Ishikawa (cell line): ENCODE data around the gene KCNK7.

ENCODE experiments used
- CEBPB ChIP-seq: IDR thresholded peaks from 2 replicates; pipeline ENCODE4 v1.6.1; 2012
- CREB1 ChIP-seq: IDR thresholded peaks from 2 replicates; pipeline ENCODE4 v1.6.1; 2012; ENCODE audit warnings: low read depth
- EGR1 ChIP-seq: IDR thresholded peaks from 2 replicates; pipeline ENCODE4 v1.6.1; 2012
- EP300 ChIP-seq: IDR thresholded peaks from 2 replicates; pipeline ENCODE4 v1.6.1; 2012; ENCODE audit warnings: borderline replicate concordance
- FOXM1 ChIP-seq: IDR thresholded peaks from 2 replicates; pipeline ENCODE4 v1.6.1; 2012; ENCODE audit warnings: low read depth, borderline replicate concordance
- NFIC ChIP-seq: IDR thresholded peaks from 2 replicates; pipeline ENCODE4 v1.6.1; 2012
- RAD21 ChIP-seq: IDR thresholded peaks from 2 replicates; pipeline ENCODE4 v1.6.1; 2012; ENCODE audit warnings: low read depth
- REST ChIP-seq: IDR thresholded peaks from 2 replicates; pipeline ENCODE4 v1.6.1; 2012; ENCODE audit warnings: low read depth, mild to moderate bottlenecking
- TAF1 ChIP-seq: IDR thresholded peaks from 2 replicates; pipeline ENCODE4 v1.6.1; 2012; ENCODE audit warnings: low read depth, mild to moderate bottlenecking
- TCF12 ChIP-seq: IDR thresholded peaks from 2 replicates; pipeline ENCODE4 v1.6.1; 2012; ENCODE audit warnings: low read depth
- TEAD4 ChIP-seq: IDR thresholded peaks from 2 replicates; pipeline ENCODE4 v1.6.1; 2012
- YY1 ChIP-seq: IDR thresholded peaks from 2 replicates; pipeline ENCODE4 v1.6.1; 2012; ENCODE audit warnings: low read depth
- ZBTB7A ChIP-seq: IDR thresholded peaks from 2 replicates; pipeline ENCODE4 v1.6.1; 2012; ENCODE audit warnings: low read depth
- TF ChIP-seq, protein P1 (sequence below): IDR thresholded peaks from 2 replicates; pipeline ENCODE4 v1.6.1; 2012
- TF ChIP-seq, protein P2 (sequence below): IDR thresholded peaks from 2 replicates; pipeline ENCODE4 v1.6.1; 2012

The KCNK7 gene

DNA sequence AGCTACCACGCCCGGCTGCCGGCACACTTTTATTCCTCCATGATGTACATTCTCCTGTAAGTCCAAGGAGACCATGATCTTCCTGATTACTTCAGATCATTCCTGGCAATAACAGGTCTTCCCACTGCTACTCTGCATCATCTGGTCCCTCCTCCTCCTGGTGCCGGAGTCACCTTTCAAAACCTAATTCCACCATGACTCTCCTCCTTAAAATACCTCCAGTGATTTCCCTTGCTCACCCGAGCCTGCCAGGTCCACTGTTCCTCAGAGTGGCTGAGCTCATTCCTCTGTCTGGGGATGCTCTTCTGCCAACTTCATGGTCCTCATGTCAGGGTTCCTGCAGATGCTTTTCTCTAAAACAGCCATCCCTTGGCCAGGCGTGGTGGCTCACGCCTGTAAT lies 33.6 kb downstream of the KCNK7 start:
- TF ChIP-seq, protein P1, sequence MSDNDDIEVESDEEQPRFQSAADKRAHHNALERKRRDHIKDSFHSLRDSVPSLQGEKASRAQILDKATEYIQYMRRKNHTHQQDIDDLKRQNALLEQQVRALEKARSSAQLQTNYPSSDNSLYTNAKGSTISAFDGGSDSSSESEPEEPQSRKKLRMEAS, result no peak
- TF ChIP-seq NFIC, result no peak
- TF ChIP-seq, protein P2, sequence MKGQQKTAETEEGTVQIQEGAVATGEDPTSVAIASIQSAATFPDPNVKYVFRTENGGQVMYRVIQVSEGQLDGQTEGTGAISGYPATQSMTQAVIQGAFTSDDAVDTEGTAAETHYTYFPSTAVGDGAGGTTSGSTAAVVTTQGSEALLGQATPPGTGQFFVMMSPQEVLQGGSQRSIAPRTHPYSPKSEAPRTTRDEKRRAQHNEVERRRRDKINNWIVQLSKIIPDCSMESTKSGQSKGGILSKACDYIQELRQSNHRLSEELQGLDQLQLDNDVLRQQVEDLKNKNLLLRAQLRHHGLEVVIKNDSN, result no peak
- no peak for TF ChIP-seq EGR1
- no peak for TF ChIP-seq YY1
- TF ChIP-seq CEBPB, result no peak
- no peak for TF ChIP-seq TAF1
- TF ChIP-seq ZBTB7A, result no peak
- no peak for TF ChIP-seq REST
- no peak for TF ChIP-seq TEAD4
- no peak for TF ChIP-seq EP300
- TF ChIP-seq FOXM1, result no peak
- TF ChIP-seq CREB1, result no peak
- no peak for TF ChIP-seq TCF12
- TF ChIP-seq RAD21, result no peak

DNA sequence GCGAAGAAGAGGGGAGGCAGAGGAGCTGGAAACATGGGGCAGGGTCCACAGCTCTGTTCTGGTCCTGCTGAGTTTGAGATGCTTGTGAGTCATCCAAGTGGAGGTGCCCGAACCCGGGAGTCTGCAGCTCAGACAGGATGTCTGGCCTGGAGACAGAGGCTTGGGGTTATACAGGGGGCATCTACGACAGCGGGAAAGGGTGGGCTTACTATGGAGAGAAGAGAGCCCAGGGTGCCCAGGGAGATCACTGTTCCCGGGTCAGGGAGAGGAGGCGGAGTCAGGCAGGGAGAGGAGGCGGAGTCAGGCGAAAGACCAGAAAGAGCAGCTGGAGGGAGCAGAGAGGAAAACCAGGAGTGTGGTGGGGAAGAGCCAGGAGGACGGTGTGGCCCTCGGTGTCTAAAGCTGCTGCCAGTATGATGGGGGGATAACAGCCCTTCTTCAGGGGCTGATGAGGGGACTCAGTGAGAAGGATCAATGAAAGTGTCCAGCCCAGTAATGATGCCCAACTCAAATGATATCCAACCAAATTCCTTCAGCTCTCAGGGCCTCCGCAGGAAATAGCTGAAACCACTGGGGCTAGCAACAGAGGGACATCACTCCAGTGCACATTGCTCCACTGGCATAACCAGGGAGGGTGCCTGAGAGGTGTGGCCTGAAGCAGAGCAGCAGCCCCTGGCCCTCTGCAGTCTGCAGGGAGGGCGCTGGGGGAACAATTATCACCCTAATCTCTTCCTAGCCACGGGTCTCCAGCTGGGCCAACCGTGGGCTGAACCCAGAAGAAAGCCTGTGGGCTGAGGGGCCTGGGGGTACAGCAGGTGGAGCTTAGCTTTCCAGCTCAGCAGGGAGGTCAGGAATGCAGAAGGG lies 34.8 kb downstream of the KCNK7 start:
- TF ChIP-seq TEAD4 (no peak), ZBTB7A (0 out of 2 replicates have a peak, but pooled peaks have one; percentile 34)

DNA sequence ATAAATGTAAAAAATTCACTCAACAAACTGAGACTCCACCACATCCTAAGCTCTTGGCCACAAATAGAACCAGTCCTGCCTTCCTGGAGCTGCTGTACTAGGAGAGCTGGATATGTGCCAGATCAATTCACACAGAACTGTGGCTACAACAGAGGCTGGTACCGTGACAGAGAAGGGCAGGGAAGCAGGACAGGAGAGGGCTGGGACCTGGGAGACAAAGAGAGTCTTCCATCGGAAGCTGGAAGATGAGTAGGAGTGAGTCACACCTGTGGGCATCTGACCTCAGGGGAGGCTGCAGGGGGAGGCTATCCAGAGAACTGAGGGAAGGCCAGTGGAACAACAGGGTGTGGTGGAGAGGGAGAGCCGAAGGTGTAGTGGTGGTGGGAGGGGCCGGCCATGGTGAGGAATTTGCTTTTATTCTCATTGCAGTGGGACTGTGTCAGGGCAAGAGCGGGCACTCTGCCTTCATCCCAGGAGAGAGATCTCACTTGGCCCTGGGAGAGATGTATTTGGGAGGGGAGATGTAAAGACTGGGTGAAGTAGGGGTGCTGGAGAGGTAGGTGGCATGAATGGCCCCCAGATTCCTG lies 35.6 kb downstream of the KCNK7 start:
- TF ChIP-seq TCF12 (peak; percentile 74), ZBTB7A (no peak), TAF1 (no peak), CEBPB (no peak), YY1 (peak; percentile 68), REST (no peak), FOXM1 (no peak), TEAD4 (peak; percentile 61), CREB1 (no peak), EGR1 (no peak), EP300 (peak; percentile 76), NFIC (peak; percentile 85), RAD21 (peak; percentile 10; the same call in 1 of the 2 replicates)
- TF ChIP-seq, protein P2, result no peak
- TF ChIP-seq, protein P1, result no peak

DNA sequence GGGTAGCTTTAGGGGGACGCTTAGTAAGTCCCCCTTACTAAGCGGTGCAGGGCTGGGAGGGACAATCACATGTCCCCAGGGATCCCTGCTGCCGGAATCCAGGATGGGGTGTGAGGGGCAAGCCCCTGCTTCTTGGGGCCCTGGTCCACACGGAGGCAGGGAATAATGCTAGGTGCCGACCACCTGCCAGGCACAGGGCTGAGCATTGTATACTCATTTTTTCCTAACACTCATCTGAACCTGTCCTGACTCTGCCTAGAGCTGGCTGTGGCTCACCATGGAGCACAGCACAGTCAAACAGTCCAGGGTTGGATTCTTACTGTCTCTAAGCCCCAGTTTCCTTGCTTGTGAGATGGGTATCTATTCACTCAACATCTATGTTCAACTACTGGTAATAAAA lies 36.1 kb downstream of the KCNK7 start:
- no peak for TF ChIP-seq NFIC
- TF ChIP-seq EP300, result no peak
- no peak for TF ChIP-seq TCF12
- TF ChIP-seq, protein P1, result no peak

- TF ChIP-seq EGR1, result no peak; the same call in none of the 2 replicates
- TF ChIP-seq YY1, result 0 out of 2 replicates have a peak, but pooled peaks have one; percentile 42
- peak; percentile 97 for TF ChIP-seq ZBTB7A
- no peak for TF ChIP-seq TAF1
- TF ChIP-seq RAD21, result peak; percentile 1; the same call in 1 of the 2 replicates
- peak; percentile 64 for TF ChIP-seq TEAD4
- peak; percentile 96 for TF ChIP-seq TCF12
- TF ChIP-seq EP300, result peak; percentile 93
- TF ChIP-seq CREB1, result no peak
- TF ChIP-seq, protein P1, result peak; percentile 64
- peak; percentile 48; the same call in 1 of the 2 replicates for TF ChIP-seq CEBPB
- TF ChIP-seq, protein P2, result no peak; the same call in 1 of the 2 replicates
- TF ChIP-seq REST, result peak; percentile 16; the same call in 1 of the 2 replicates
- TF ChIP-seq NFIC, result peak; percentile 99
- TF ChIP-seq FOXM1, result peak; percentile 86
Measured at GRCh38 chr11:65558930-65559509, 36.6 kb downstream of the KCNK7 start.
